Measurements from ENCODE around the gene DGCR2.

GRCh38 chr22:19063581-19064353, 58.4 kb downstream of the DGCR2 start:
- no peak for TF ChIP-seq EZH2 (IDR thresholded peaks at IDR 0.05; ENCODE audit: insufficient read depth, poor library complexity, severe bottlenecking)
- TF ChIP-seq EZH2phosphoT487 (IDR thresholded peaks at IDR 0.05; ENCODE audit: insufficient read depth, low read depth): no peak

Data from GM23248 (cell line).